Measurements from ENCODE around the gene TIAM2.
"Not testable (repeated sequence)": the region's sequence is repeated elsewhere in the genome, so short reads cannot be mapped to it uniquely, and the experiment has no call there.

TIAM2 gene

GRCh38 chr6:155103816-155104366 lies 108.8 kb downstream of the TIAM2 start:
- peak; percentile 53 for DNase-seq

DNA sequence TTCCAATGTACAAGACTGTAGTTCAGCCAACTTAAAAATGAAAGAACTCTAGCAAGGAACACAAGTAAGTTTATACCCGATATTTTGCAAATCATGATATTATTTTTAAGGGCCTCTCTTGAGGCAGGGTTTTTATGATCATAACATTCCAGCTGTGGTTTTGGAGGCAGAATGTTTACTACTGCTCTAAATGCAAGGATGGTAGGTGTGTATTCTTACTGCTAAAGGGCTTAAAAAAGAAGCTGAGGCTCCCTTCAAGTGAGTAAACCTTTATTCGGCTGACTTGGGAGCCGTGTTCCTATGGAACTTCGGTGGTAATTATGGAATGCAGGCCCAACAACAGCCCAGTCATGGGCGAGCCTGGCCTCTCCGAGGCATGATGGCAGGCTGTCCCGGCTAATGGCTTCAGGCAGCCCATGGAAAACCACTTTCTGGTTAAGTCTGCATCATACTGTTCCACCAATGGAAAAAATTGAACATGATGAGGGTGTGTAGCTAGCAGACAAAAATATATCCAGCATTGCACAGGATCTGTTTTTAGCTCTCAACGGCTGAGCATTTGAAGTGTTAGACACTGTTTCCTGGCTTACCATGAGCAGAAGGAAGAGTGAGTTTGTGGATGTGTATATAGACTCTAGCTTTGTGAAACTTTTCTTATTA lies 111.5 kb downstream of the TIAM2 start:
- DNase-seq, result no peak

- no peak for DNase-seq
Measured at GRCh38 chr6:155107432-155108069, 112.4 kb downstream of the TIAM2 start.

- DNase-seq, result no peak
Measured at GRCh38 chr6:155108070-155108820, 113.1 kb downstream of the TIAM2 start.

DNA sequence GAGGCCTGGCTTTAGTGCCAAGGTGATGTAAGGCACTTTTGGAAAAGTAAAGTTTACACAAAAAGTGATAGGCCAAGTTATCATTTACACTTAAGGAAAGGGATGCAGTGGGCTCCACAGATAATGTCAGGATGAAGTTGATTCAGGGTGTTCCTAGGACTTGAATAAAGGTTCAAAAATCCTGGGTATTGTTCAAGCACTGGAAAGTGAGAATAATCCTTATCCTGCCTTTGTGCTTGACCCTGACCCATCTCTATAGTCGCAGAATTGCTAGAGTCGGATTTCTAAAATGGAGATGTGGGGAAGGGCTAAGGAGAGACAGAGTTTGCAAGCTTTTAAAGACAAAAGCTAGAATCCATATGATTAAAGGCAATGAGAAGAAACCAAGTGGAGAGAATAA lies 115.6 kb downstream of the TIAM2 start:
- no peak for DNase-seq

GRCh38 chr6:155112757-155113156 lies 117.6 kb downstream of the TIAM2 start:
- no peak for DNase-seq

- no peak for DNase-seq
Measured at GRCh38 chr6:155115893-155116570, 120.9 kb downstream of the TIAM2 start.

- no peak for DNase-seq
Measured at GRCh38 chr6:155116571-155116910, 121.4 kb downstream of the TIAM2 start.

GRCh38 chr6:155117256-155117655 lies 122.1 kb downstream of the TIAM2 start:
- DNase-seq, result no peak

GRCh38 chr6:155117785-155118184 lies 122.7 kb downstream of the TIAM2 start:
- DNase-seq, result no peak

- not testable (repeated sequence) for DNase-seq
Measured at GRCh38 chr6:155119201-155119600, 124.1 kb downstream of the TIAM2 start.

- no peak for DNase-seq
Measured at GRCh38 chr6:155120034-155120433, 124.9 kb downstream of the TIAM2 start.

GRCh38 chr6:155121294-155121693 lies 126.2 kb downstream of the TIAM2 start:
- no peak for DNase-seq

DNA sequence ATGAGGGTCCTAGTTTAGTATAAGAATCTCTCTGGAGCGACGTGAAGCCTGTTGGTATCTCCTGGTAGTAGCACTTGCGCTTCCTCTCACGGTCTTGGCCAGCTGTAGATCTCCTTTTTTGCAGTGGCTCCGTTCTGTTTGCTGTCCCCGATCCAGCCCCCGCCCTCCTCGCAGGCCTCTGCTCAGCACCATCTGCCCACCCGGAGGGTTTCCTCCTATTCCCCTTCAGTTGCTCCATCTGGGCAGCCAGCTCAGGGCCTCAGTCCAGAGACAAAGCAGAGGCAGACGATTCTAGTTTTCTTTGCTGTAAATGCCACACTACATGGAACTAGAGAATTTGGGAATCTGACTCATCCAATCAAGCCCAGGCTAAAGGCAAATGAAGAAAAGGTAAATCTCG lies 126.6 kb downstream of the TIAM2 start:
- DNase-seq, result no peak

- DNase-seq, result no peak
Measured at GRCh38 chr6:155122199-155122950, 127.3 kb downstream of the TIAM2 start.

- no peak for DNase-seq
Measured at GRCh38 chr6:155123520-155123919, 128.4 kb downstream of the TIAM2 start.

- no peak for DNase-seq
Measured at GRCh38 chr6:155125906-155126305, 130.8 kb downstream of the TIAM2 start.

DNA sequence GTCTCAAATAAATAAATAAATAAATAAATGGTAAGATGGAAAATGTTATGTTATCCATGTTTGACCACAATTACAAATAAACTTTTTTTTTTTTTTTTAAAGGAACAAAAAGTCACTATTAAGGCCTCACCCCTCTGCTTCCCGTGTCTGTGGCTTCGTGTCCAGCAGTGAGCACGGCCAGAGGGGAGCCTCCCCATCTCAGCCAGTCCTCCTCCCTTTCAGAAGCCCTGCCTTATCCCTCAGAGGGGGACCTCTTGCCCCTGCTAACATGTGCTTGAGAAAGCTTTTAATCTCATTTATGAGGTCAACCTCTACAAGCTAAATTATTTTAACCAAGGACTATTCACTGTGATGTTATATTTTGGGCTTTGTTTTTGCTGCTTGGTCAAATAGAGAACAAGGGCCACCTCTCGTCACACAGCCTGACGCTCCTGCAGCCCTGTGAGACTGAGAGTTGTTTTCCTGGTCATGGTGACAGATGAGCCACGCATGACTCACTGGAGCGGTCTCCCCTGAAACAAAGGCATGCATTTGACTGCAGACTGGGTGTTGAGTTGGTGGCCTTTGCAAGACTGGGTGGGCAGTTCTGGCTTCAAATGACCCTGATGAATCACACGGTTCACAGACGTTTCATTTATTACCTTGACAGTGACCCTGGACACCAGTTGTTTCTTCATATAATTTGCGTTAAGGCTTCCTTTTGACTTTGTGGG lies 131.8 kb downstream of the TIAM2 start:
- DNase-seq, result peak; percentile 32

DNA sequence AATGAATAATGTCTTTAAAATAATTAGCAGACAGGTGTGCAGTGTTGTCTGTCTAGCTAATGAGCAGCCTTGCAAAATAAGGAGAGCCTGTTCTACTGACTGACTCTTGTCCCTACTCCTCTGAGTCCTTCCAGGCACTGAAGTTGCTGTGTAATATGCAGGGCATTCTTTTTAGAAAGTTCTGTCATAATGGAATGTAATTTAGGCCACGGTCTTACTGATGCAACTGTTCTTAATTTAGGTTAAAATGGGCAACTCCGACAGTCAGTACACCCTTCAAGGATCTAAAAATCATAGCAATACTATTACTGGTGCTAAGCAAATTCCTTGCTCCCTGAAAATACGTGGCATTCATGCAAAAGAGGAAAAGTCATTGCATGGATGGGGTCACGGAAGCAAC lies 133.9 kb downstream of the TIAM2 start:
- no peak for DNase-seq

GRCh38 chr6:155129744-155130143 lies 134.6 kb downstream of the TIAM2 start:
- no peak for DNase-seq

- no peak for DNase-seq
Measured at GRCh38 chr6:155130161-155130853, 135.2 kb downstream of the TIAM2 start.

All from inflammatory macrophage treated with lipopolysaccharide for 4 hours (primary cell).